Upper lobe of left lung (tissue), 4 donors: ENCODE results near the gene DMD.

ENCODE experiments used
- EP300 ChIP-seq, 4 donors: sonication (generic); formaldehyde crosslinking; IDR thresholded peaks; one replicate each; pipeline ENCODE4 v1.5.1; 2017; ENCODE audit warnings: antibody characterized with exemption in 4 of 4, control low read depth in 2 of 4
- POLR2A ChIP-seq, 4 donors: fragments of 450-650 bp; IDR thresholded peaks; one replicate each; pipeline ENCODE4 v1.5.1; 2016 to 2017; ENCODE audit warnings: antibody characterized with exemption in 4 of 4, mild to moderate bottlenecking in 2 of 4
- POLR2AphosphoS5 ChIP-seq, 2 donors: sonication (generic); formaldehyde crosslinking; IDR thresholded peaks; one replicate each; pipeline ENCODE4 v1.5.1; 2017; ENCODE audit warnings: antibody characterized with exemption in 2 of 2
- TF ChIP-seq, protein P1 (sequence below), 6 experiments: fragments of 450-650 bp in 4 of 6; fragments of 200-600 bp in 2 of 6; sonication (generic) in 2 of 6; IDR thresholded peaks; one replicate each; pipeline ENCODE4 v1.5.1; 2016 to 2019; ENCODE audit warnings: antibody characterized with exemption in 6 of 6

DNA sequence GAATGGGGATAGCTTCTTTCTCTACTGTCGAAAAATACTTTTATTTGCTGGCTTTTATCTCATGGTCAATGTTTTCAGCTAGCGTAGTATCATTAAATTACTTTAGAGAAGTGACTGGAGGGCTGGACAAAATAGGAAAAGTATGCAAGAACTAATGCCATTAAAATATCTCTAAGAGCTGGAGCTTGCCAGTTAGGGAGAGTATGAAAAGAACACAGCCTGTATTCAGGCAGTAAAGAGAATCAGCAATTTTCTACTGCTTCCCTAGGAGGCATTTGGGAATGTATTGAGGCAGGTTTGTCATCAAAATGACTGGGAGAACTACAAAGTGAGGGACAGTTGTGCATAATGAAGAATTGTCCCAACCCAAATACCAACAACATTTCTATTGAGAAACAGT, 2096.5 kb downstream of the DMD start:
- TF ChIP-seq, protein P1, sequence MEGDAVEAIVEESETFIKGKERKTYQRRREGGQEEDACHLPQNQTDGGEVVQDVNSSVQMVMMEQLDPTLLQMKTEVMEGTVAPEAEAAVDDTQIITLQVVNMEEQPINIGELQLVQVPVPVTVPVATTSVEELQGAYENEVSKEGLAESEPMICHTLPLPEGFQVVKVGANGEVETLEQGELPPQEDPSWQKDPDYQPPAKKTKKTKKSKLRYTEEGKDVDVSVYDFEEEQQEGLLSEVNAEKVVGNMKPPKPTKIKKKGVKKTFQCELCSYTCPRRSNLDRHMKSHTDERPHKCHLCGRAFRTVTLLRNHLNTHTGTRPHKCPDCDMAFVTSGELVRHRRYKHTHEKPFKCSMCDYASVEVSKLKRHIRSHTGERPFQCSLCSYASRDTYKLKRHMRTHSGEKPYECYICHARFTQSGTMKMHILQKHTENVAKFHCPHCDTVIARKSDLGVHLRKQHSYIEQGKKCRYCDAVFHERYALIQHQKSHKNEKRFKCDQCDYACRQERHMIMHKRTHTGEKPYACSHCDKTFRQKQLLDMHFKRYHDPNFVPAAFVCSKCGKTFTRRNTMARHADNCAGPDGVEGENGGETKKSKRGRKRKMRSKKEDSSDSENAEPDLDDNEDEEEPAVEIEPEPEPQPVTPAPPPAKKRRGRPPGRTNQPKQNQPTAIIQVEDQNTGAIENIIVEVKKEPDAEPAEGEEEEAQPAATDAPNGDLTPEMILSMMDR (IDR thresholded peaks at IDR 0.05) = no peak
- no peak for TF ChIP-seq POLR2A (IDR thresholded peaks at IDR 0.05)
- no peak for TF ChIP-seq POLR2AphosphoS5 (IDR thresholded peaks at IDR 0.05)
- TF ChIP-seq EP300 (IDR thresholded peaks at IDR 0.05) = no peak
